Natural killer cell treated with Interleukin-12 subunit alpha and Interleukin-12 subunit beta and Interleukin-15 and Interleukin-18, amount 100 ng/mL, for 72 hours (primary cell): ENCODE results near the gene BOLA1. TPM values are rescaled to one million over a fixed set of nuclear protein-coding genes. Genes with fewer than 3 reads are reported as not detected.
"Not testable (repeated sequence)": the region's sequence is repeated elsewhere in the genome, so short reads cannot be mapped to it uniquely, and the experiment has no call there.

Experiments used
- ATAC-seq, 2 donors: fragments of 150-1000 bp; cut with Tn5 transposase in 1 of 2; sonication (Bioruptor Pico), chemical (Tn5 transposase) in 1 of 2; 2 replicates each; pipeline ENCODE4 v1.10.0; 2021
- DNase-seq: peaks from one replicate; pipeline ENCODE4 v3.0.0; 2022; ENCODE audit warnings: low spot score
- H3K27ac Mint-ChIP-seq, 2 donors: 1 replicate in 1 of 2; 2 replicates in 1 of 2; pipeline ENCODE4 v1.8.0; 2022; ENCODE audit warnings: mixed read lengths in 2 of 2, mild to moderate bottlenecking in 1 of 2, moderate library complexity in 1 of 2
- H3K27me3 Mint-ChIP-seq, 2 donors: 1 replicate in 1 of 2; 2 replicates in 1 of 2; pipeline ENCODE4 v1.8.0; 2022; ENCODE audit warnings: mixed read lengths in 2 of 2
- H3K36me3 Mint-ChIP-seq: one replicate; pipeline ENCODE4 v1.8.0; 2022; ENCODE audit warnings: mixed read lengths
- H3K4me1 Mint-ChIP-seq, 2 donors: 1 replicate in 1 of 2; 2 replicates in 1 of 2; pipeline ENCODE4 v1.8.0; 2022; ENCODE audit warnings: low read depth in 2 of 2, mixed read lengths in 2 of 2, mild to moderate bottlenecking in 1 of 2
- H3K4me3 Mint-ChIP-seq: one replicate; pipeline ENCODE4 v1.8.0; 2022; ENCODE audit warnings: mixed read lengths
- H3K9me3 Mint-ChIP-seq: 2 replicates; pipeline ENCODE4 v1.8.0; 2022; ENCODE audit warnings: mixed read lengths
- total RNA-seq, 2 donors: library from RNA; stranded (reverse); gene quantifications; one replicate each; pipeline ENCODE4 v1.2.3, GENCODE V29; 2022

Gene BOLA1
- total RNA-seq: 10 to 100 TPM; 13.9 to 16.2 TPM

GRCh38 chr1:149899460-149900284 lies at the start of gene BOLA1:
Gene BOLA1, plus strand, starts transcription at chr1:149899568. Its CDS starts 492 bp downstream, at chr1:149900060.
- Mint-ChIP-seq H3K27ac (peak within 1 kb of the TSS; percentile 69 to 88), H3K9me3 (no peaks in the 10 kb centered on the region), H3K4me3 (peak within 1 kb of the TSS; percentile 89), H3K36me3 (no peaks in the 10 kb centered on the region), H3K4me1 (peaks cover 14 to 21% of the 10 kb centered on the region in 2 donors), H3K27me3 (no peaks in the 10 kb centered on the region)
- ATAC-seq: peak; percentile 97 to 98
- peak; percentile 88 for DNase-seq

GRCh38 chr1:149849947-149850360 lies 49.4 kb upstream of the BOLA1 start:
- Mint-ChIP-seq H3K4me3 (peak overlapping the region; percentile 93), H3K27ac (peak overlapping the region; percentile 91 to 93), H3K36me3 (peaks cover 19% of the 10 kb centered on the region), H3K4me1 (peaks cover 34 to 36% of the 10 kb centered on the region in 2 donors), H3K27me3 (no peaks in the 10 kb centered on the region), H3K9me3 (no peaks in the 10 kb centered on the region)
- DNase-seq (no peak), ATAC-seq (no peak)

GRCh38 chr1:149850732-149851345 lies 48.5 kb upstream of the BOLA1 start:
- not testable (repeated sequence) for H3K27me3 Mint-ChIP-seq, H3K9me3 Mint-ChIP-seq, H3K4me3 Mint-ChIP-seq

GRCh38 chr1:149851585-149852213 lies 47.7 kb upstream of the BOLA1 start:
- H3K4me1 Mint-ChIP-seq: peaks cover 22 to 25% of the 10 kb centered on the region in 2 donors
- H3K36me3 Mint-ChIP-seq: peaks cover 11% of the 10 kb centered on the region
- H3K27ac Mint-ChIP-seq: not testable (repeated sequence)

More at GRCh38 chr1:149850732-149851345, 48.5 kb upstream of the BOLA1 start:
- Mint-ChIP-seq H3K4me1 (peaks cover 25 to 27% of the 10 kb centered on the region in 2 donors), H3K36me3 (peaks cover 11% of the 10 kb centered on the region)
- DNase-seq, H3K27ac Mint-ChIP-seq: not testable (repeated sequence)
- peak; percentile 74 to 79 for ATAC-seq

GRCh38 chr1:149852263-149852662 lies 47.1 kb upstream of the BOLA1 start:
- H3K27ac Mint-ChIP-seq, DNase-seq, H3K36me3 Mint-ChIP-seq, H3K4me3 Mint-ChIP-seq, H3K9me3 Mint-ChIP-seq, H3K27me3 Mint-ChIP-seq: not testable (repeated sequence)
- peaks cover 18 to 19% of the 10 kb centered on the region in 2 donors for H3K4me1 Mint-ChIP-seq
- peak; percentile 39 to 57 for ATAC-seq

More at GRCh38 chr1:149851585-149852213, 47.7 kb upstream of the BOLA1 start:
- H3K9me3 Mint-ChIP-seq, DNase-seq, H3K27me3 Mint-ChIP-seq, H3K4me3 Mint-ChIP-seq: not testable (repeated sequence)
- peak; percentile 75 to 80 for ATAC-seq

GRCh38 chr1:149860271-149860670 lies 39.1 kb upstream of the BOLA1 start:
- not testable (repeated sequence) for H3K4me3 Mint-ChIP-seq, H3K27me3 Mint-ChIP-seq, H3K9me3 Mint-ChIP-seq, H3K4me1 Mint-ChIP-seq, DNase-seq, H3K27ac Mint-ChIP-seq, H3K36me3 Mint-ChIP-seq
- peak; percentile 25 to 43 for ATAC-seq

- H3K4me3 Mint-ChIP-seq, H3K4me1 Mint-ChIP-seq, H3K27ac Mint-ChIP-seq, H3K36me3 Mint-ChIP-seq, H3K27me3 Mint-ChIP-seq, DNase-seq, H3K9me3 Mint-ChIP-seq: not testable (repeated sequence)
- ATAC-seq: peak; percentile 89 to 90
These were observed 38.5 kb upstream of the BOLA1 start for GRCh38 chr1:149860684-149861496.

GRCh38 chr1:149861497-149862054 lies 37.8 kb upstream of the BOLA1 start:
- H3K9me3 Mint-ChIP-seq, DNase-seq, H3K27ac Mint-ChIP-seq, H3K4me1 Mint-ChIP-seq, H3K36me3 Mint-ChIP-seq, H3K4me3 Mint-ChIP-seq, H3K27me3 Mint-ChIP-seq: not testable (repeated sequence)
- ATAC-seq: peak in 1 of 2 donors; percentile 15

- not testable (repeated sequence) for H3K4me3 Mint-ChIP-seq, DNase-seq, H3K9me3 Mint-ChIP-seq, H3K27me3 Mint-ChIP-seq, H3K27ac Mint-ChIP-seq, ATAC-seq, H3K36me3 Mint-ChIP-seq, H3K4me1 Mint-ChIP-seq
These were observed 32.5 kb upstream of the BOLA1 start for GRCh38 chr1:149866887-149867286.

GRCh38 chr1:149873060-149873459 lies 26.3 kb upstream of the BOLA1 start:
- H3K27ac Mint-ChIP-seq, H3K4me3 Mint-ChIP-seq, ATAC-seq, H3K9me3 Mint-ChIP-seq, H3K4me1 Mint-ChIP-seq, DNase-seq, H3K36me3 Mint-ChIP-seq, H3K27me3 Mint-ChIP-seq: not testable (repeated sequence)

GRCh38 chr1:149877211-149877946 lies 22.0 kb upstream of the BOLA1 start:
- DNase-seq: no peak
- Mint-ChIP-seq H3K4me1 (peaks cover 7 to 13% of the 10 kb centered on the region in 2 donors), H3K27me3 (no peaks in the 10 kb centered on the region), H3K36me3 (no peaks in the 10 kb centered on the region), H3K27ac (no peak overlapping the region), H3K4me3 (no peak overlapping the region), H3K9me3 (no peaks in the 10 kb centered on the region)
- ATAC-seq: no peak

- Mint-ChIP-seq H3K36me3 (no peaks in the 10 kb centered on the region), H3K9me3 (no peaks in the 10 kb centered on the region), H3K27me3 (no peaks in the 10 kb centered on the region), H3K4me3 (peak overlapping the region; percentile 5), H3K4me1 (peaks cover 10 to 15% of the 10 kb centered on the region in 2 donors), H3K27ac (peak overlapping the region in 1 of 2 donors; percentile 25)
- ATAC-seq (no peak), DNase-seq (no peak)
These were observed 19.8 kb upstream of the BOLA1 start for GRCh38 chr1:149879556-149879955.
